Lower leg skin (tissue), 4 donors: ENCODE measurements around the gene FCMR. TPM values are rescaled to one million over a fixed set of nuclear protein-coding genes. Genes with fewer than 3 reads are reported as not detected.

Experiments
- DNase-seq, 2 donors: peaks; one replicate each; pipeline ENCODE4 v3.0.0-alpha.2; 2019; ENCODE audit warnings: low spot score in 2 of 2
- H3K4me3 ChIP-seq: fragments of 200-600 bp; sonication (generic); 2 replicates; pipeline ENCODE4 v1.5.1; 2017; ENCODE audit warnings: mild to moderate bottlenecking, low read depth; ENCODE audit not compliant: poor library complexity, severe bottlenecking
- CTCF ChIP-seq, 3 donors: fragments of 450-650 bp; IDR thresholded peaks; one replicate each; pipeline ENCODE4 v1.5.1; 2016; ENCODE audit warnings: antibody characterized with exemption in 3 of 3, mild to moderate bottlenecking in 3 of 3, moderate library complexity in 2 of 3
- POLR2A ChIP-seq, 2 donors: fragments of 450-650 bp; IDR thresholded peaks; one replicate each; pipeline ENCODE4 v1.6.1; 2016 to 2017; ENCODE audit warnings: antibody characterized with exemption in 2 of 2, mild to moderate bottlenecking in 1 of 2, moderate library complexity in 1 of 2
- WGBS, 2 donors: methylation state at CpG; one replicate each; pipeline ENCODE4 v1.1.5; 2018; 5-methylcytosine and 5-hydroxymethylcytosine counted together
- intact Hi-C: fragments of 100-400 bp; cut with DNase I; formaldehyde crosslinking; loops from one replicate; pipeline ENCODE4 v1.15.0; 2023; ENCODE audit warnings: low total_unique reads
- total RNA-seq, 4 donors: library from RNA; depleted of rRNA; stranded (reverse); fragments of >200 nt; gene quantifications; one replicate each; pipeline ENCODE4 v1.1.0, GENCODE V29; 2016

Gene FCMR
- total RNA-seq, 4 donors from 2014 or later, result 0.34 to 1.4 (median 1.3) TPM; not detected in 1

GRCh38 chr1:206931709-206932108 lies 10.0 kb upstream of the FCMR start:
- WGBS, 2 donors, result 86 to 87% methylated on average over 6 of the region's 6 CpGs
- DNase-seq, result no peak
- H3K4me3 ChIP-seq, result no peak overlapping the region
- intact Hi-C loops, result no loop called here
- TF ChIP-seq POLR2A (IDR thresholded peaks at IDR 0.05) (no peak), CTCF (IDR thresholded peaks at IDR 0.05) (no peak)

GRCh38 chr1:206930210-206930798 lies 8.6 kb upstream of the FCMR start:
- intact Hi-C loops, result no loop called here
- TF ChIP-seq CTCF (IDR thresholded peaks at IDR 0.05) (no peak), POLR2A (IDR thresholded peaks at IDR 0.05) (no peak)
- 73 to 79% methylated on average over 17 of the region's 17 CpGs for WGBS, 2 donors
- DNase-seq, result no peak
- H3K4me3 ChIP-seq, result no peak overlapping the region

- intact Hi-C loops, result no loop called here
- DNase-seq, result no peak
- H3K4me3 ChIP-seq, result no peak overlapping the region
- no peak for TF ChIP-seq CTCF (IDR thresholded peaks at IDR 0.05)
- no peak for TF ChIP-seq POLR2A (IDR thresholded peaks at IDR 0.05)
- WGBS, 2 donors, result 79 to 80% methylated on average over 6 of the region's 6 CpGs
Observed at GRCh38 chr1:206929524-206929923, 7.8 kb upstream of the FCMR start.

- TF ChIP-seq CTCF (IDR thresholded peaks at IDR 0.05), result no peak
- TF ChIP-seq POLR2A (IDR thresholded peaks at IDR 0.05), result no peak
- WGBS, 2 donors, result 79 to 81% methylated on average over 2 of the region's 2 CpGs
- no peak overlapping the region for H3K4me3 ChIP-seq
- DNase-seq, result no peak
- intact Hi-C loops, result no loop called here
Observed at GRCh38 chr1:206926286-206926685, 4.5 kb upstream of the FCMR start.

GRCh38 chr1:206925106-206925736 lies 3.5 kb upstream of the FCMR start:
- TF ChIP-seq POLR2A (IDR thresholded peaks at IDR 0.05) (no peak), CTCF (IDR thresholded peaks at IDR 0.05) (no peak)
- no peak for DNase-seq
- intact Hi-C loops, result no loop called here
- no peak overlapping the region for H3K4me3 ChIP-seq
- WGBS, 2 donors, result 77 to 79% methylated on average over 11 of the region's 11 CpGs
